GM19463 (cell line): Measurements from ENCODE around the gene KCNMA1.

Experiments
- ATAC-seq: cut with Tn5 transposase; IDR thresholded peaks from one replicate; pipeline ENCODE4 v1.9.1; 2021; ENCODE audit warnings: mild to moderate bottlenecking, moderate library complexity; ENCODE audit not compliant: unreplicated experiment

The KCNMA1 gene

GRCh38 chr10:77383861-77384553 is 253.6 kb downstream of the KCNMA1 start:
- ATAC-seq: no peak

GRCh38 chr10:77381750-77382149 is 255.9 kb downstream of the KCNMA1 start:
- no peak for ATAC-seq

- no peak for ATAC-seq
These were observed 256.9 kb downstream of the KCNMA1 start for GRCh38 chr10:77380723-77381122.

GRCh38 chr10:77380191-77380590 is 257.4 kb downstream of the KCNMA1 start:
- no peak for ATAC-seq

- no peak for ATAC-seq
These were observed 258.9 kb downstream of the KCNMA1 start for GRCh38 chr10:77378366-77379349.

- no peak for ATAC-seq
These were observed 259.8 kb downstream of the KCNMA1 start for GRCh38 chr10:77377678-77378352.

GRCh38 chr10:77377034-77377433 is 260.6 kb downstream of the KCNMA1 start:
- no peak for ATAC-seq

- ATAC-seq: no peak
These were observed 263.4 kb downstream of the KCNMA1 start for GRCh38 chr10:77374189-77374656.

GRCh38 chr10:77371848-77372799 is 265.5 kb downstream of the KCNMA1 start:
- no peak for ATAC-seq

- no peak for ATAC-seq
These were observed 266.2 kb downstream of the KCNMA1 start for GRCh38 chr10:77371421-77371820.

GRCh38 chr10:77368006-77368405 is 269.6 kb downstream of the KCNMA1 start:
- ATAC-seq: no peak

- no peak for ATAC-seq
These were observed 274.4 kb downstream of the KCNMA1 start for GRCh38 chr10:77363210-77363609.

- ATAC-seq: no peak
These were observed 275.8 kb downstream of the KCNMA1 start for GRCh38 chr10:77361831-77362230.

GRCh38 chr10:77361426-77361825 is 276.2 kb downstream of the KCNMA1 start:
- no peak for ATAC-seq

- no peak for ATAC-seq
These were observed 276.8 kb downstream of the KCNMA1 start for GRCh38 chr10:77360835-77361234.

- no peak for ATAC-seq
These were observed 277.6 kb downstream of the KCNMA1 start for GRCh38 chr10:77359950-77360520.

GRCh38 chr10:77359287-77359691 is 278.3 kb downstream of the KCNMA1 start:
- ATAC-seq: no peak

- ATAC-seq: no peak
These were observed 279.0 kb downstream of the KCNMA1 start for GRCh38 chr10:77358656-77359055.

- ATAC-seq: no peak
These were observed 279.8 kb downstream of the KCNMA1 start for GRCh38 chr10:77357611-77358310.
